GM19035 (cell line): ENCODE measurements around the gene PTX4.
"Not testable (repeated sequence)": the region's sequence is repeated elsewhere in the genome, so short reads cannot be mapped to it uniquely, and the experiment has no call there.

Experiments used
- ATAC-seq: cut with Tn5 transposase; IDR thresholded peaks from one replicate; pipeline ENCODE4 v1.9.1; 2021; ENCODE audit not compliant: unreplicated experiment

Gene PTX4

DNA sequence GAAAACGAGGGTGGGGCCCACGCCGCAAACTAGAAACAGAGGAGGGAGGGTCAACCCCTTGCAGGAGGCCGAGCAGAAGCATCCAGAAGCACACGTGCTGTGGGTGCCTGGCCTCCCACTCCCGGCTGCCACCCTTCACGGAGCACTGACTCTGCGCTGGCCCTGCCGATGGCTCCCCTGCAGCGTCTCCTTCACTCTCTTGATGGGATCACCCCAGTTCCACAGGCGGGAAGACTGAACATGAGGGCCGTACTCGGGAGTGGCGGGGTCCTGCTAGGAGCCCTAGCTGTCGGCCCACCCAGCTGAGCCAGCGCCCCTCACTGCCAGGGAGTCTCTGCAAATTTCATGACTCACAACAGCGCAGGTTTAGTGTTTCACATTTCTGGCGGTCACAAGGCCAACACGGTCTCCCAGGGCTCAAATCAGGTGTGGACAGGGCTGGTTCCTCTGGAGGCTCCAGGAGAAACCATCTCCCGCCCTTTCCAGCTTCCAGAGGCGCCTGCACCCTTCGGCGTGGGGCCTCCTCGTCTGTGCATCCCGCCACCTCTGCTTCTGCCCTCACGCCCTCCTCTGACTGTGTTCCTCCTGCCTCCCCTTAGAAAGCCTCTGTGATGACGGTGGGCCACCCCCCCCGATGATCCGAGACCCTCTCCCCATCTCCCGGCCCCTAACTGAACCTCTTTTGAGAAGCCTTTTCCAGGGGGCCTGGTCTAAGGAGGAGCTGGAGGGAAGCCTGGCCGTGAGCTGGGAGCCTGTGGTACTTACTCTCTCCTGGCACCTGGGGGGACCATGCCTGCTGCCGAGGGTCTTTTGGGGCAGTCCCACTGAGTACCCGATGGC is 2.0 kb downstream of the PTX4 start:
- no peak for ATAC-seq

- no peak for ATAC-seq
Observed at GRCh38 chr16:1485847-1486496, 2.8 kb downstream of the PTX4 start.

- no peak for ATAC-seq
Observed at GRCh38 chr16:1481906-1482835, 6.6 kb downstream of the PTX4 start.

GRCh38 chr16:1478937-1479336 is 9.8 kb downstream of the PTX4 start:
- ATAC-seq, result not testable (repeated sequence)

- ATAC-seq, result no peak
Observed at GRCh38 chr16:1477033-1477432, 11.7 kb downstream of the PTX4 start.

DNA sequence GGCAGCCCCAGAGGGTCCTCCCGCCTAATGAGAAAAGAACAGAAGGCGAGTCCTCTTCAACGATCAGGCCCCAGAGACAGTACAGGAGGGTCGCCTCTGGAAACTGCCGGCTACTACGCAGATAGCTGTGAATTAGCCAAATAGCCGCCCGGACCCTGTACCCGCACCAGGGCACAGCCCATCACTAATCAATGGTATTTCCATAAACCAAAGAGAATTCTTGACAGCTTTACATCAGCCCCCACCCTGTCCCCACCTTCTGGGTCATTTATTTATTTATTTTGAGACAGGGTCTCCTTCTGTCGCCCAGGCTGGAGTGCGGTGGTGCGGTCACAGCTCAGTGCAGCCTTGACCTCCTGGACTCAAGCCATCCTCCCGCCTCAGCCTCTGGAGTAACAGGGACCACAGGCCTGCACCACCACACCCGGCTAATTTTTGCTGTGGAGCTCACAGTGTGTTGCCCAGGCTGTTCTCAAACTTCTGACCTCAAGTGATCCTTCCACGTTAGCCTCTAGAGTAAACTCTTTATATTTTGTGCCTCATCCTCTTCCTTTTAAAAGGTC is 13.1 kb downstream of the PTX4 start:
- no peak for ATAC-seq

- ATAC-seq, result peak; percentile 86
Observed at GRCh38 chr16:1474796-1475551, 13.8 kb downstream of the PTX4 start, which contains the start of gene CLCN7. Gene CLCN7, minus strand, starts transcription at chr16:1475028. Its CDS starts 54 bp downstream, at chr16:1474974.

- ATAC-seq, result peak; percentile 18
Observed at GRCh38 chr16:1474082-1474795, 14.5 kb downstream of the PTX4 start.

DNA sequence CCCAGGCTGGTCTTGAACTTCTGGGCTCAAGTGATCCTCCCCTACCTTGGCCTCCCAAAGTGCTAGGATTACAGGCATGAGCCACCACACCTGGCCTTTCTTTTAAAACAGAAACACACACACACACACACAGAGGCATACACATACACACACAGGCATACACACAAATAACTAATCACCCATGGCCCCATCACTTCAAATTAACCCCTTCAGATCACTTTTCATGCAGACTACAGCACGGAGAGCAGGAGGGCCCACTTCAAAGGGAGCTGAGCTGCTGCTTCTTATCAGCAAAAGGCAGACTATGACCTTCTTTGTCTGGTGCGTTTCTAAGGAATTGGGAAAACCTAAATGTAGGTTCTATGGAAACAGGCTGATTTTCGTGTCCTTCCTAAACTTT is 15.8 kb downstream of the PTX4 start:
- no peak for ATAC-seq

DNA sequence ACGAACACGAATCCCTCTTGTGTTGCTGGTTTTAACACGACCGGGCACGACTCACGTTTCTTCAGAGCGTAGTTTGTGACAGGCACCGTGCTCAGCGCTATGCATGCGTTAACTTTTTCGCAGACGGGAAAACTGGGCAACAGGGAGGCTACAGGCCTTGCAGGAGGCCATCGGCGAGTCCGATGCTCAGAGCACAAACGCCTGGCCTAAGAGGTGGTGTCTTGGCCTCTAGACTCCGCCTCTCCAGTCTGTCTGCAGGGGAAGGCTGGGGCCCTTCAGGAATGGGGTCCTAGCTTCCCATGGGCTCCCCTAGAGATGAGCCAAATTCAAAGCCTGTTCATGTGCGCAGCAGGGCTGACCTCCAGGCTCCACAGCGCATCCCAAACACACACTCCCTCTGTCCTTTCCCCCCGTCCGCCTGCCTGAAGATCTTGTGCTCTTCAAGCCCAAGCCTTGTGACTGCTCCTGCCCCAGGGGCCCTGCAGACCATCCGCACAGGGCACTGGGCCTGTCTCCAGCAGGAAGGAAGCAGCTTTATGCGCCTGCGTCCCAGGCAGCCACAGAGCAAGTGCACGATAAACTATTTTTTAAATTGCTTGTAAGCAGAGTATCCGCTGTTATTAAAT is 17.1 kb downstream of the PTX4 start:
- no peak for ATAC-seq

- ATAC-seq, result no peak
Observed at GRCh38 chr16:1470481-1471251, 18.1 kb downstream of the PTX4 start.

GRCh38 chr16:1469693-1470201 is 19.0 kb downstream of the PTX4 start:
- ATAC-seq, result no peak

GRCh38 chr16:1469141-1469540 is 19.6 kb downstream of the PTX4 start:
- ATAC-seq, result not testable (repeated sequence)

GRCh38 chr16:1468426-1468810 is 20.3 kb downstream of the PTX4 start:
- no peak for ATAC-seq

GRCh38 chr16:1466968-1467521 is 21.7 kb downstream of the PTX4 start:
- ATAC-seq, result no peak

DNA sequence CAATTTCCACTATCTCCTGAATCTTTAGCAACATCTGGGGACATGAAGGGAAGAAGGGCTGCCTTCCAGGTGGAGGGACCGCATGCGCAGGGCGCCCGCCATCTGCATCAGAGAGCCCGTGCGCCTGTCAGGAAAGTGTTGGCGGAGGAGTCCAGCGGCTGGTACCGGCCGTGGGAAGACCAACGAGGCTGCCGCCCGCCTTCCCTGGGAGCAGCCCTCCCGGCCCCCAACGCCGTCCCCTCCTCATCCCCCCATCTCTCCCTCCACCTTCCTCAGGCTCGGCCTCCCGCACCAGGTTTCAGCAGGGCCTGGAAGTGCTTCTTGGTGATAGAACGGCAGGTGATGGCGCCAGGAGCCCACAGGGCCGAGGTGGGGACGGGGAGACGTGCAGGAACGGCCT is 22.7 kb downstream of the PTX4 start:
- no peak for ATAC-seq

- ATAC-seq, result no peak
Observed at GRCh38 chr16:1465567-1465915, 23.2 kb downstream of the PTX4 start.
